ENCODE data around the gene MBTPS2. TPM values are rescaled to one million over a fixed set of nuclear protein-coding genes. Genes with fewer than 3 reads are reported as not detected.

MBTPS2 gene
- total RNA-seq = 1 to 10 TPM; 4.8 to 8.0 (median 6.0) TPM
- 7.7 TPM for total RNA-seq (2013)
- 2.7 to 10.5 (median 5.9) reads per million in 29 experiments for total RNA-seq

GRCh38 chrX:21839334-21840192 lies at the start of gene MBTPS2:
TSS of gene MBTPS2 (plus strand) at chrX:21839617. CDS start at chrX:21839735, 118 bp downstream.
- ChIA-PET CTCF (interaction anchor here in 1 of 2 donors (0.6 kb wide), 2 partner anchors 15 to 1572 kb away, joined by 3 to 4 read pairs; partner anchors contain the start of gene RPS6KA3), POLR2A (interaction anchor here in 1 of 2 donors (0.6 kb wide), 2 partner anchors 9 to 40 kb away, joined by 3 read pairs; no protein-coding TSS in a partner anchor)
- DNase-seq = peak; percentile 63 to 88 (median 73)
- Mint-ChIP-seq H3K36me3 (peaks cover 3% of the 10 kb centered on the region), H3K27me3 (peaks cover 0 to 4% of the 10 kb centered on the region in 2 donors), H3K9me3 (no peaks in the 10 kb centered on the region), H3K27ac (peak within 1 kb of the TSS; percentile 79 to 87), H3K4me1 (peaks cover 6 to 14% (median 11%) of the 10 kb centered on the region in 3 donors), H3K4me3 (peak within 1 kb of the TSS; percentile 88 to 90 (median 88))
- Histone ChIP-seq H3K36me3 (ENCODE audit: control insufficient read depth in 2 of 2, extremely low read depth in 1 of 2, insufficient read depth in 1 of 2, low read length in 1 of 2) (no peaks in the 10 kb centered on the region), H3K4me3 (ENCODE audit: control insufficient read depth in 1 of 2, extremely low read depth in 1 of 2, low read length in 1 of 2) (peak within 1 kb of the TSS; percentile 64 to 77), H3K27me3 (replicated peaks in 1 of 2; ENCODE audit: control insufficient read depth in 2 of 2, extremely low read depth in 1 of 2, insufficient read depth in 2 of 2, low read length in 1 of 2) (no peaks in the 10 kb centered on the region), H3K9me3 (no peaks in the 10 kb centered on the region), H3K27ac (ENCODE audit: low read length) (peak within 1 kb of the TSS; percentile 62), H3K4me1 (ENCODE audit: control insufficient read depth in 1 of 2, extremely low read depth in 1 of 2, insufficient read depth in 2 of 2, low read length in 2 of 2) (peaks cover 2 to 7% of the 10 kb centered on the region in 2 experiments)
- ATAC-seq (replicated peaks in 1 of 4) = peak; percentile 91 to 96 (median 94)
- 0% methylated on average over 22 of the region's 61 CpGs for WGBS (ENCODE audit: insufficient coverage)

- Histone ChIP-seq H3K27me3 (replicated peaks in 1 of 2; ENCODE audit: control insufficient read depth in 2 of 2, extremely low read depth in 1 of 2, insufficient read depth in 2 of 2, low read length in 1 of 2) (no peaks in the 10 kb centered on the region), H3K9me3 (no peaks in the 10 kb centered on the region), H3K27ac (ENCODE audit: low read length) (no peak overlapping the region), H3K4me3 (ENCODE audit: control insufficient read depth in 1 of 2, extremely low read depth in 1 of 2, low read length in 1 of 2) (no peak overlapping the region), H3K4me1 (ENCODE audit: control insufficient read depth in 1 of 2, extremely low read depth in 1 of 2, insufficient read depth in 2 of 2, low read length in 2 of 2) (no peaks in the 10 kb centered on the region), H3K36me3 (ENCODE audit: control insufficient read depth in 2 of 2, extremely low read depth in 1 of 2, insufficient read depth in 1 of 2, low read length in 1 of 2) (no peaks in the 10 kb centered on the region)
- peaks cover 0 to 17% of the 10 kb centered on the region in 2 donors for H3K27me3 Mint-ChIP-seq
- no CpG with 5 or more reads among the region's 6 CpGs for WGBS (ENCODE audit: insufficient coverage)
- no peak overlapping the region for H3K27ac Mint-ChIP-seq
- H3K4me1 Mint-ChIP-seq = no peaks in the 10 kb centered on the region
- no peaks in the 10 kb centered on the region for H3K9me3 Mint-ChIP-seq
- ChIA-PET CTCF (no interaction called here), POLR2A (no interaction called here)
- no peak for ATAC-seq (replicated peaks in 1 of 4)
- DNase-seq = no peak
- H3K4me3 Mint-ChIP-seq = no peak overlapping the region
- H3K36me3 Mint-ChIP-seq = no peaks in the 10 kb centered on the region
Measured at GRCh38 chrX:21798677-21799219, 40.7 kb upstream of the MBTPS2 start.

- no peak overlapping the region for H3K4me3 ChIP-seq (ENCODE audit: control insufficient read depth in 1 of 2, extremely low read depth in 1 of 2, low read length in 1 of 2)
- no peaks in the 10 kb centered on the region for H3K9me3 Mint-ChIP-seq
- H3K27ac Mint-ChIP-seq = no peak overlapping the region
- ChIA-PET CTCF (no interaction called here), POLR2A (no interaction called here)
- no peaks in the 10 kb centered on the region for H3K36me3 Mint-ChIP-seq
- no peaks in the 10 kb centered on the region for H3K36me3 ChIP-seq (ENCODE audit: control insufficient read depth in 2 of 2, extremely low read depth in 1 of 2, insufficient read depth in 1 of 2, low read length in 1 of 2)
- no CpG with 5 or more reads among the region's 6 CpGs for WGBS (ENCODE audit: insufficient coverage)
- no peak for ATAC-seq (replicated peaks in 1 of 4)
- H3K4me1 ChIP-seq (ENCODE audit: control insufficient read depth in 1 of 2, extremely low read depth in 1 of 2, insufficient read depth in 2 of 2, low read length in 2 of 2) = no peaks in the 10 kb centered on the region
- H3K27me3 ChIP-seq (replicated peaks in 1 of 2; ENCODE audit: control insufficient read depth in 2 of 2, extremely low read depth in 1 of 2, insufficient read depth in 2 of 2, low read length in 1 of 2) = no peaks in the 10 kb centered on the region
- H3K4me1 Mint-ChIP-seq = no peaks in the 10 kb centered on the region
- H3K27ac ChIP-seq (ENCODE audit: low read length) = no peak overlapping the region
- no peaks in the 10 kb centered on the region for H3K9me3 ChIP-seq
- peaks cover 0 to 17% of the 10 kb centered on the region in 2 donors for H3K27me3 Mint-ChIP-seq
- H3K4me3 Mint-ChIP-seq = no peak overlapping the region
- DNase-seq = no peak
Measured at GRCh38 chrX:21799767-21800166, 39.6 kb upstream of the MBTPS2 start.

- ChIA-PET CTCF (no interaction called here), POLR2A (no interaction called here)
- H3K36me3 Mint-ChIP-seq = no peaks in the 10 kb centered on the region
Measured at GRCh38 chrX:21800344-21800770, 39.1 kb upstream of the MBTPS2 start.

GRCh38 chrX:21802054-21802670 lies 37.3 kb upstream of the MBTPS2 start:
- Mint-ChIP-seq H3K4me1 (no peaks in the 10 kb centered on the region), H3K36me3 (no peaks in the 10 kb centered on the region), H3K27ac (no peak overlapping the region), H3K9me3 (no peaks in the 10 kb centered on the region), H3K27me3 (peaks cover 0 to 11% of the 10 kb centered on the region in 2 donors), H3K4me3 (no peak overlapping the region)
- DNase-seq = no peak
- no CpG with 5 or more reads among the region's 7 CpGs for WGBS (ENCODE audit: insufficient coverage)
- POLR2A ChIA-PET = no interaction called here
- Histone ChIP-seq H3K9me3 (no peaks in the 10 kb centered on the region), H3K4me3 (ENCODE audit: control insufficient read depth in 1 of 2, extremely low read depth in 1 of 2, low read length in 1 of 2) (no peak overlapping the region), H3K27ac (ENCODE audit: low read length) (no peak overlapping the region), H3K36me3 (ENCODE audit: control insufficient read depth in 2 of 2, extremely low read depth in 1 of 2, insufficient read depth in 1 of 2, low read length in 1 of 2) (no peaks in the 10 kb centered on the region), H3K4me1 (ENCODE audit: control insufficient read depth in 1 of 2, extremely low read depth in 1 of 2, insufficient read depth in 2 of 2, low read length in 2 of 2) (no peaks in the 10 kb centered on the region), H3K27me3 (replicated peaks in 1 of 2; ENCODE audit: control insufficient read depth in 2 of 2, extremely low read depth in 1 of 2, insufficient read depth in 2 of 2, low read length in 1 of 2) (no peaks in the 10 kb centered on the region)
- no peak for ATAC-seq (replicated peaks in 1 of 4)
- CTCF ChIA-PET = no interaction called here

More at GRCh38 chrX:21800344-21800770, 39.1 kb upstream of the MBTPS2 start:
- no peaks in the 10 kb centered on the region for H3K27me3 ChIP-seq (replicated peaks in 1 of 2; ENCODE audit: control insufficient read depth in 2 of 2, extremely low read depth in 1 of 2, insufficient read depth in 2 of 2, low read length in 1 of 2)
- WGBS (ENCODE audit: insufficient coverage) = no CpG with 5 or more reads among the region's 1 CpG
- no peak overlapping the region for H3K27ac ChIP-seq (ENCODE audit: low read length)
- H3K4me1 ChIP-seq (ENCODE audit: control insufficient read depth in 1 of 2, extremely low read depth in 1 of 2, insufficient read depth in 2 of 2, low read length in 2 of 2) = no peaks in the 10 kb centered on the region
- Mint-ChIP-seq H3K9me3 (no peaks in the 10 kb centered on the region), H3K27ac (no peak overlapping the region), H3K27me3 (peaks cover 0 to 17% of the 10 kb centered on the region in 2 donors), H3K4me3 (no peak overlapping the region), H3K4me1 (no peaks in the 10 kb centered on the region)
- no peaks in the 10 kb centered on the region for H3K36me3 ChIP-seq (ENCODE audit: control insufficient read depth in 2 of 2, extremely low read depth in 1 of 2, insufficient read depth in 1 of 2, low read length in 1 of 2)
- ATAC-seq (replicated peaks in 1 of 4) = no peak
- H3K4me3 ChIP-seq (ENCODE audit: control insufficient read depth in 1 of 2, extremely low read depth in 1 of 2, low read length in 1 of 2) = no peak overlapping the region
- H3K9me3 ChIP-seq = no peaks in the 10 kb centered on the region
- DNase-seq = no peak

GRCh38 chrX:21802839-21803238 lies 36.6 kb upstream of the MBTPS2 start:
- ChIA-PET POLR2A (no interaction called here), CTCF (no interaction called here)
- no peak overlapping the region for H3K4me3 Mint-ChIP-seq
- H3K9me3 Mint-ChIP-seq = no peaks in the 10 kb centered on the region
- ATAC-seq (replicated peaks in 1 of 4) (no peak), DNase-seq (no peak)
- no peak overlapping the region for H3K27ac Mint-ChIP-seq
- Histone ChIP-seq H3K27ac (ENCODE audit: low read length) (no peak overlapping the region), H3K36me3 (ENCODE audit: control insufficient read depth in 2 of 2, extremely low read depth in 1 of 2, insufficient read depth in 1 of 2, low read length in 1 of 2) (no peaks in the 10 kb centered on the region), H3K4me3 (ENCODE audit: control insufficient read depth in 1 of 2, extremely low read depth in 1 of 2, low read length in 1 of 2) (no peak overlapping the region), H3K9me3 (no peaks in the 10 kb centered on the region), H3K4me1 (ENCODE audit: control insufficient read depth in 1 of 2, extremely low read depth in 1 of 2, insufficient read depth in 2 of 2, low read length in 2 of 2) (no peaks in the 10 kb centered on the region), H3K27me3 (replicated peaks in 1 of 2; ENCODE audit: control insufficient read depth in 2 of 2, extremely low read depth in 1 of 2, insufficient read depth in 2 of 2, low read length in 1 of 2) (no peaks in the 10 kb centered on the region)
- H3K36me3 Mint-ChIP-seq = no peaks in the 10 kb centered on the region
- H3K27me3 Mint-ChIP-seq = peaks cover 0 to 11% of the 10 kb centered on the region in 2 donors
- no peaks in the 10 kb centered on the region for H3K4me1 Mint-ChIP-seq

Measured in T-cell (primary cell).